Hepatocyte (in vitro differentiated cells): ENCODE data around the gene POLR3K. TPM values are rescaled to one million over a fixed set of nuclear protein-coding genes. Genes with fewer than 3 reads are reported as not detected.

ENCODE experiments used
- DNase-seq: peaks from one replicate; pipeline ENCODE4 v3.0.0-alpha.2; 2016; ENCODE audit warnings: low spot score
- H2AFZ ChIP-seq: fragments of 200-600 bp; sonication (generic); 2 replicates; pipeline ENCODE4 v1.6.0; 2016; ENCODE audit warnings: antibody characterized with exemption, mild to moderate bottlenecking
- H3K27ac ChIP-seq: fragments of 200-600 bp; sonication (generic); 2 replicates; pipeline ENCODE4 v1.5.1; 2016; ENCODE audit warnings: mild to moderate bottlenecking
- H3K27me3 ChIP-seq: fragments of 200-600 bp; sonication (generic); 2 replicates; pipeline ENCODE4 v1.6.1; 2016
- H3K36me3 ChIP-seq: fragments of 200-600 bp; sonication (generic); replicated peaks from 2 replicates; pipeline ENCODE4 v1.5.1; 2016; ENCODE audit warnings: low read depth; ENCODE audit not compliant: insufficient read depth
- H3K4me1 ChIP-seq: fragments of 200-600 bp; sonication (generic); 2 replicates; pipeline ENCODE4 v1.5.1; 2016; ENCODE audit warnings: mild to moderate bottlenecking, moderate library complexity; ENCODE audit not compliant: insufficient read depth
- H3K4me2 ChIP-seq: fragments of 200-600 bp; sonication (generic); 2 replicates; pipeline ENCODE4 v1.6.0; 2016
- H3K4me3 ChIP-seq: fragments of 200-600 bp; sonication (generic); 2 replicates; pipeline ENCODE4 v1.5.1; 2016; ENCODE audit warnings: mild to moderate bottlenecking
- H3K79me2 ChIP-seq: fragments of 200-600 bp; sonication (generic); 2 replicates; pipeline ENCODE4 v1.6.0; 2017; ENCODE audit warnings: mild to moderate bottlenecking
- H3K9me2 ChIP-seq: fragments of 200-600 bp; sonication (generic); replicated peaks from 2 replicates; pipeline ENCODE4 v1.6.0; 2017; ENCODE audit warnings: mild to moderate bottlenecking; ENCODE audit not compliant: insufficient read depth
- H3K9me3 ChIP-seq: fragments of 200-600 bp; sonication (generic); 2 replicates; pipeline ENCODE4 v1.5.1; 2016; ENCODE audit warnings: low read depth, mild to moderate bottlenecking
- H4K20me1 ChIP-seq: fragments of 200-600 bp; sonication (generic); 2 replicates; pipeline ENCODE4 v1.6.0; 2016; ENCODE audit warnings: mild to moderate bottlenecking; ENCODE audit not compliant: insufficient read depth, poor library complexity, severe bottlenecking
- EZH2 ChIP-seq: fragments of 200-600 bp; sonication (generic); IDR thresholded peaks from 2 replicates; pipeline ENCODE4 v1.6.1; 2016; ENCODE audit warnings: antibody characterized with exemption, mild to moderate bottlenecking, borderline replicate concordance
- EZH2phosphoT487 ChIP-seq: fragments of 200-600 bp; sonication (generic); IDR thresholded peaks from one replicate; pipeline ENCODE4 v1.6.1; 2018; ENCODE audit warnings: antibody characterized with exemption, mild to moderate bottlenecking, low read depth, moderate library complexity; ENCODE audit not compliant: unreplicated experiment, severe bottlenecking
- WGBS: methylation state at CpG from one replicate; pipeline ENCODE4 v1.1.6; 2016; ENCODE audit warnings: low lambda C conversion rate; ENCODE audit errors: missing lambda C conversion rate; 5-methylcytosine and 5-hydroxymethylcytosine counted together
- polyA plus RNA-seq: library from polyadenylated mRNA; unstranded; fragments of >200 nt; fragmentation: Nextera tagmentation; extraction: Ambion mirVana; gene quantifications from 2 replicates; pipeline ENCODE4 v1.2.1, GENCODE V29; 2016
- total RNA-seq: library from RNA; depleted of rRNA; stranded (reverse); fragments of >200 nt; gene quantifications from 2 replicates; pipeline ENCODE4 v1.2.3, GENCODE V29; 2014
- TF ChIP-seq, protein P1 (sequence below): fragments of 200-600 bp; sonication (generic); IDR thresholded peaks from 2 replicates; pipeline ENCODE4 v1.5.1; 2016; ENCODE audit warnings: antibody characterized with exemption, mild to moderate bottlenecking; ENCODE audit not compliant: poor library complexity

Gene POLR3K
- total and polyA plus RNA-seq, 2 experiments from 2014 or later = 2.7 to 12.5 TPM

DNA sequence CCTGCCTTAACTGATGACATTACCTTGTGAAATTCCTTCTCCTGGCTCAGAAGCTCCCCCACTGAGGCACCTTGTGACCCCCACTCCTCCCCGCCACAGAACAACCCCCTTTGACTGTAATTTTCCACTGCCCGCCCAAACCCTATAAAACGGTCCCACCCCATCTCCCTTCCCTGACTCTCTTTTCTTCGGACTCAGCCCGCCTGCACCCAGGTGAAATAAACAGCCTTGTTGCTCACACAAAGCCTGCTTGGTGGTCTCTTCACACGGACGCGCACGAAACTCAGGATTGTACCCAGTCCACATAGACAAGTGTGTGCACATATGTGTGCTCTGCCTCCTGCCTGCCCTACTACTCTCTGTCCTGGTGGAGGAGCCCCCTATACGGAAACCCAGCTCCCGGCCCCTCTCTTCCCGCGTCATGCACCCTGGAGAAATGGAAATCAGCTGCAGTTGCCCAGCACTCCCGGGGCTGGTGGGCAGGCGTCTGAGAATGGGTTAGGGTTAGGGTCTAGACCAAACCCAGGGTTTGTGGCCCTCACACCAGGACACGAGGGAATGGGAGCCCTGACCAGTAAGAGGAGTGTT lies 21.4 kb upstream of the POLR3K start:
- no peaks in the 10 kb centered on the region for H3K27me3 ChIP-seq
- no peaks in the 10 kb centered on the region for H3K9me2 ChIP-seq
- H3K27ac ChIP-seq = peak overlapping the region; percentile 95
- H3K4me1 ChIP-seq = peaks cover 62% of the 10 kb centered on the region
- TF ChIP-seq, protein P1, sequence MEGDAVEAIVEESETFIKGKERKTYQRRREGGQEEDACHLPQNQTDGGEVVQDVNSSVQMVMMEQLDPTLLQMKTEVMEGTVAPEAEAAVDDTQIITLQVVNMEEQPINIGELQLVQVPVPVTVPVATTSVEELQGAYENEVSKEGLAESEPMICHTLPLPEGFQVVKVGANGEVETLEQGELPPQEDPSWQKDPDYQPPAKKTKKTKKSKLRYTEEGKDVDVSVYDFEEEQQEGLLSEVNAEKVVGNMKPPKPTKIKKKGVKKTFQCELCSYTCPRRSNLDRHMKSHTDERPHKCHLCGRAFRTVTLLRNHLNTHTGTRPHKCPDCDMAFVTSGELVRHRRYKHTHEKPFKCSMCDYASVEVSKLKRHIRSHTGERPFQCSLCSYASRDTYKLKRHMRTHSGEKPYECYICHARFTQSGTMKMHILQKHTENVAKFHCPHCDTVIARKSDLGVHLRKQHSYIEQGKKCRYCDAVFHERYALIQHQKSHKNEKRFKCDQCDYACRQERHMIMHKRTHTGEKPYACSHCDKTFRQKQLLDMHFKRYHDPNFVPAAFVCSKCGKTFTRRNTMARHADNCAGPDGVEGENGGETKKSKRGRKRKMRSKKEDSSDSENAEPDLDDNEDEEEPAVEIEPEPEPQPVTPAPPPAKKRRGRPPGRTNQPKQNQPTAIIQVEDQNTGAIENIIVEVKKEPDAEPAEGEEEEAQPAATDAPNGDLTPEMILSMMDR = no peak
- TF ChIP-seq EZH2 (no peak), EZH2phosphoT487 (no peak)
- H3K4me2 ChIP-seq = peak overlapping the region; percentile 100
- H4K20me1 ChIP-seq = peaks cover 13% of the 10 kb centered on the region
- 75% methylated on average over 16 of the region's 16 CpGs for WGBS
- no peaks in the 10 kb centered on the region for H3K36me3 ChIP-seq
- no peak overlapping the region for H3K4me3 ChIP-seq
- H2AFZ ChIP-seq = no peak overlapping the region
- no peak for DNase-seq
- no peaks in the 10 kb centered on the region for H3K9me3 ChIP-seq
- H3K79me2 ChIP-seq = peaks cover 21% of the 10 kb centered on the region

DNA sequence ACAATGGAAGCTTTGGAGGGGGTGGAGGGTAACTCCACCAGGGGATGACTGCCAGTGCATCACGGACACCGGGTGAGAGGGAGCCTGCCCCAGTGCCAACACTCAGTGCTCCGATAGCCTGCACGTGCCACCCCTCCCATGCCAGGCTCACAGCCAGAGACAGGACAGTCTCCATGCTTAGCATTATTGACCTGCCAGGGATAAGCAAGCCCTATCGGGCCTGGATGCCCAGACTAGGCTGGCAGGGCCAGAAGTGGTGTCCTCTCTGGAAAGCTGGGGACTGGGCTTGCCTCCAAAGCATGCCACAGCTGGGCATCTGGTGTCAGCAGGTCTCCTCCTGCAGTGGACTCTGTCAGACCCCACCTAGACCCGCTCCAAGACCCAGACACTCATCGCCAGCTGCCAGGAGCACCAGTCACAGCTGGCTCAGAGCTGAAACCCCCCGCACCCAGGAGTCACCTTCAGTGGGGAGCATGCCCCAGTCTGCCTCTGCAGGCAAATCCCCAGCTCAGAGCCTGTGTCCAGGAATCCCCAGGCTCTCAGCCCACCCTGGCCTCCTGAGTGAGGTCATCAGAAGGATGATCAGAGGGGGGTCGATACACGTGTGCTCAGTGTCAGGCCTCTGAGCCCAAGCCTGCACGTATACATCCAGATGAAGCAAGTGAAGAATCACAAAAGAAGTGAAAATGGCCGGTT lies 20.8 kb upstream of the POLR3K start:
- no peak for DNase-seq
- Histone ChIP-seq H3K27me3 (no peaks in the 10 kb centered on the region), H2AFZ (no peak overlapping the region), H3K4me1 (peaks cover 62% of the 10 kb centered on the region), H3K27ac (peak overlapping the region; percentile 95), H3K4me2 (peak overlapping the region; percentile 13), H3K36me3 (no peaks in the 10 kb centered on the region), H4K20me1 (peaks cover 19% of the 10 kb centered on the region), H3K4me3 (no peak overlapping the region), H3K9me2 (no peaks in the 10 kb centered on the region), H3K9me3 (no peaks in the 10 kb centered on the region), H3K79me2 (peaks cover 28% of the 10 kb centered on the region)
- WGBS = 69% methylated on average over 12 of the region's 12 CpGs
- no peak for TF ChIP-seq EZH2
- TF ChIP-seq, protein P1 = no peak
- TF ChIP-seq EZH2phosphoT487 = no peak

DNA sequence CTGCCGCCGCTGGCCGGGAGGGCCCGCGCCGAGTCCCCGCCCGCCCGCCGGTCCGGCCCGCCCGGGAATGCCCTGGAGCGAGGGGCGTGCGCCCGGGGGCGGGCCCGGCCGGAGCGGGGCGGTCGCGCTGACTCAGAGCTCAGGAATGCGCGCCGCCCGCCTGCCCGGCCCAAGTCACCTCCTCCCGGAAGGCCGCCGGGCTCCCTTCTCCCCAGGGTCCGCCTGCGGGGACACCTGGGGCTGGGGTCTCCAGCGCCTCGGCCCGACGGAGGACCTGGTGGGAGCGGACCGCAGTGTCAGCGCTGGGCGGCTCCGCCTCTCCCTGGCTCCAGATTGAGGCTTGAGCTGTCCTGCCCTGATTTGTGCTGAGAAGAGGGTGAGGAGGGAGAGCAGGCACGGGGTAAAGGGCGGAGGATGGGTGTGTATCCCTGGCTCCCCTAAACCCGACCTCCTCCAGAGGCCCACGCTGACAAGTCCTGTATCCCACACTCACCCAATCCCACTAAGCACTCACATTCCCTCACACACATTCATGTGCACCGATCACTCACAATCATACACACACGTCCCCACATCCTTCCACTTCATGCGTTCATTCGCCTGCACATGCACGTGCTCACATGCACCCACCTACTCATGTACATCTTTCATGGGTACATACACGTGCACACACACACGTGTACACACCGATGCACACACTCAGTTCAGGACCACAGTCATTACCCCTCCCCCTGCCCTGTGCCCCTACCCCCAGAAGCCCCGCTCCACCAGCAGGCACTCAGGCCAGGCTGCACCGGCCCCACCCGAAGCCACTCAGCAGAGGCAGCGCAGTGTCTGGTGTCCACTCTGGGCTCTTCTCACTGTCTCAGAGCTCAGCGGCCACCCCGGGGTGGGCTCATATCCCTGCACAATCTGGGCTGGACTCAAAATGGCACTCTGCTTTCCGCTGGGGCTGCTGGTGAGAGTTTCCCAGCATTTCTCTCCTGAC lies 19.4 kb upstream of the POLR3K start, which contains the start of gene RHBDF1:
Gene RHBDF1 (minus strand): TSS at position 71 of the 988 bp plus-strand sequence. CDS start 7,616 bp downstream, outside the sequence.
- DNase-seq = peak; percentile 93
- Histone ChIP-seq H3K9me3 (no peaks in the 10 kb centered on the region), H3K9me2 (no peaks in the 10 kb centered on the region), H3K27me3 (no peaks in the 10 kb centered on the region), H4K20me1 (peaks cover 26% of the 10 kb centered on the region), H3K79me2 (peaks cover 34% of the 10 kb centered on the region), H3K27ac (peak within 1 kb of the TSS; percentile 95), H3K4me3 (peak within 1 kb of the TSS; percentile 83), H3K4me1 (peaks cover 63% of the 10 kb centered on the region), H3K4me2 (peak within 1 kb of the TSS; percentile 92), H3K36me3 (no peaks in the 10 kb centered on the region), H2AFZ (peak within 1 kb of the TSS; percentile 45)
- WGBS = 43% methylated on average over 32 of the region's 62 CpGs
- TF ChIP-seq, protein P1 = no peak
- TF ChIP-seq EZH2 (no peak), EZH2phosphoT487 (no peak)
